Muscle of arm (tissue), 12 donors: ENCODE measurements around the gene PROX1. TPM values are rescaled to one million over a fixed set of nuclear protein-coding genes. Genes with fewer than 3 reads are reported as not detected.
"Not testable (repeated sequence)": the region's sequence is repeated elsewhere in the genome, so short reads cannot be mapped to it uniquely, and the experiment has no call there.

Experiments
- DNase-seq: peaks from one replicate; pipeline ENCODE4 v3.0.0-alpha.2; 2013
- polyA plus RNA-seq, 12 donors: library from polyadenylated mRNA; unstranded; fragments of 120-200 nt; gene quantifications; one replicate each; pipeline ENCODE4 v1.2.1, GENCODE V29; 2013; ENCODE audit not compliant: insufficient read length in 12 of 12

Gene PROX1
- polyA plus RNA-seq, 12 donors, result 10.9 to 21.2 (median 14.8) TPM; not detected in 1

DNA sequence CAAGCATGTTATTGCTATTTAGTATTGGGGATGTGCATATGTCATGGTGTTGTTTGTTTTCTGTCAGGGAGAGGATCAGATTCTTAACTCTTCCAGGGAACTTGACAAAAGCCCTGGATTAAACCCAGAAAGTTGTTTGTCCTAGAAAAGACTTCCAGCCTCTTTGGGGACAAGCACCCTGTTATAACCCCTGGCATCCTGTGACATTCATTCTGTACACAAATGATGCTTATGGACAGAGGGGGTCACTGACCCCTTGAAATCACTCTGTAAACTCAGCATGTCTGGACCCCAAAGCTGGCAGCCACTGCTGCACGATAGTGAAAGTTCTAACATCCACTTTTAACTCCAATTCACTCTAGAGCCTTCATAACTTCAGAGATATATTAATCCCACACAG is 81.2 kb downstream of the PROX1 start:
- DNase-seq, result no peak

DNA sequence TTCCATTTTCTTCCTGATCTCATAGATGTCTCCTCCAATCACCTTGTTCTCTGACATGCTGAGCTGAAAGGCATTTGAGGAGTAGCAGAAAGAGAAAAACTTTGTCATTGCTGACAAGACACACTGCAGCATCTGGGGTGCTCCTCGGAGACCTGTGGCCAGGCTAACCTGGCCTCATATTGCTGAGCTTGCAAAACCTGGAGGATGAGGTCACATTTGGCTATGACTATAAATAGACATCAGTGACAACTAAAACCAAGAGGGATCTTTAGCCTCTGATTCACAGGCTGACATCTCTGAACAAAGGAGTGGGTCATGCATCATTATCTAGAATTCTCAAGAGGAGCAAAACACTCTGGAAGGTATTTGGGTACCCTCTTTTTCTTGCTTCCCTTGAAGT is 83.7 kb downstream of the PROX1 start:
- DNase-seq, result no peak

DNA sequence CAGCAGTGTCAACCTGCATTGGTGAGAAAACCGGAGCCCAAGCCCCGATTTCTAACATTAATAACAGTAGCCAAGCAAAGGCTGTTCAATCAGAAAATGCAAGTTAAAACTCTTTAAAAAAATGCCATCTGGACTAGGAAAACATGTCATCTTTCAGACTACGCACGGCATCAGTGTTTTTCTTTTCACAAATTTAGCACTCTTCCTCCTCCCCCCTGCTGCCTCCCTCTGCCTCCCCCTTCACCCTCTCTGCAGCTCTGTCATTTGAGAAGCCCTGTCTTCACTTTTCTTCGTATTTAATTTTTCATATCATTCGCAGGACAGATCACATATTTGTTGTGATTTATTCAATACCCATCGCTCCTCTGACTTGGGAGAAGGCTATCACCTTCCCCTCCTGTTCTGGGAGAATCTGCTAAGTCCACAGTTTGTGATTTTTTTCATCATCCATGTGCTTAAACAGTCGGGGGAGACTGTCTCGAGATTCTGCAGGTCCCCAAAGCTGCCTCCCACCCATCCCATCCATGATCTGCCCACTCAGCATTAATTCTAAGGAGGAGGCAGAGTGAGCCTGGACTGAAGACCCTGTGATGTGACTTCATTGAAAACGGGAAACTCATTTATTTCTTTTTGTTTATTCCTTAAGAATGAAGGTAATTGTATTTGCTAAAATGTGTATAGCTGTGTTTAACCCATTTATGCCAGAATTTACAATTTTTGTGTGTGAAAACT is 84.8 kb downstream of the PROX1 start:
- no peak for DNase-seq

DNA sequence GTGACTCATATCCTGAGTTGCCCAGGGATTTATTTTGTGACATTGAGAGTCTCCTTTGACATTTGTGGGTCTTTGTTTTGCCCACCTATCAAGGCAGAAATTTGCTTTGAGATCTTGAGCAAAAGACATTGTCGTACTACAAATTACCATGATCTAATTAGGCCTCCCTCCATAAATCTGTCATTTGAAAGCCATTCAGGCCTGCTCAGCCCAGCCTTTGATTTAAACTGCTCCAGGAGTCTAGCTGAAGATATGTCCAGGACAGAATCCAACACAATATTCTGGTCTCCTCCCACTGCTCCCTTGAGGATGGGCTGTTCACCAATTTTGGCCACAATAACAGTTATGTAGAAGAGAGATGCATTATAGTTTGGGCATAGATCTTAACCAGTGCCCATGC is 86.7 kb downstream of the PROX1 start:
- DNase-seq, result no peak

DNA sequence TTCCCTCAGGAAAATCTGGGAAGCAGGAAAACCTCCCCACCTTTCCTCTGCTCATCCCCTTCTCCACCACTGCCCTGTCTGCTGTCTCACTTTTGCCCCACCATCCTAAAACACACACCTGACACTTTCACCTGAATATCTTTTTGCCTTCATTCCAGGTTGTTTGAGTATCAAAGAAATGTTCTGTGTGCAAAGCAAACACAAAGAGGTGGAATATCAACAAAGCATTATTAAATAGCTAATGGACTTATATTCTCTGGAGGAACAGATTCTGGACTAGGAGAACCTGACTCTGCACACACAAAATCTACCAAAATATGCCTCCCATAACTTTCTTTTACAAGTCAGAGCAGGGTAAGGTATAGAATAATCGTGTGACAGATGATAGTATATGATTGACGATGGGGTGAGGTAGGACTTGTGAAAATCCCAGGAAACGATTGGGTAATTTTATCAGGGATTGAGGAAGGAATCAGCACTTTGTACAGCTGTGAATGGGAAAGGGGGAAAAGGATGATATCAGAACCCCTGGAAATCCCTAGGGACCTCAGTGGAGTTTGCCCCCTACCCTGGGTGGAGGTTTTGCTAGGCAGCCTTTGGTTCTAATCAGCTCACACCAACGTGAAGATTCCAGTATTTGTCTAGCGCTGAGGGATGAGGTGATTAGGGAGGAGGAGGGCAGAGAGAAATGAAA is 87.7 kb downstream of the PROX1 start:
- DNase-seq, result no peak

DNA sequence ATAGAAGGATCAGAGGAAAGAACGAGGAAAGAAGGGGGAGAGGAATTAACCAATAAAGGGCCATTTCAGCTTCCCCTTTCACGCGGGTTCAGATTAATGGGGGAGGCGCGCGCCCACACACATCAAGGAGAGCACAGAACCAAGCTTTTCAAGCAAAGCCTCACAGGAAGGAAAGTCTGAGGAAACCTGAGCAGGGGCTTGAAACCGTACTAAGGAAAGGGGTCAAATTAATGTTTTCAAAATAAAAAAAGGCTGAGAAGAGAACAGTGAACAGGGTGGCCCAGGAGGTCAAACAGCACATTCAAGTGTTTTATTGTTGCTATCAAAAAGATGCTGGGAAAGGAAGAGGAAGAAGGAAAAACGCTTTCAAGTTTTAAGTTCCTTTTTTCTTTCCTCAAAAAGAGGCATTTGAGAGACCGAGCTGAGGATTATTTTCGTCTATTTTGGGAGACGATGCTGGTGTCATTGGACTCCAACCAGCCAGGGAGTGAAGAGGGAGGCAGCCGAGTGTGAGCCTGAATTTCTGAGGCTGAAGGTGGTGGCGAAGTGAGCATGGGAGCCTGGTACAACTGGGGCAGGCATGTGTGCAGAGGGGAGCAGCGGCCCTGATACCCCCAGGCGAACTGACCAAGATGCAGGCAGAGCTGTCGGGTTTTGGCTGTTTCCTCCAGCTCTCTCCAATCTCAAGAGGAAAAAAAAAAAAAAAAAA is 88.4 kb downstream of the PROX1 start:
- no peak for DNase-seq

DNA sequence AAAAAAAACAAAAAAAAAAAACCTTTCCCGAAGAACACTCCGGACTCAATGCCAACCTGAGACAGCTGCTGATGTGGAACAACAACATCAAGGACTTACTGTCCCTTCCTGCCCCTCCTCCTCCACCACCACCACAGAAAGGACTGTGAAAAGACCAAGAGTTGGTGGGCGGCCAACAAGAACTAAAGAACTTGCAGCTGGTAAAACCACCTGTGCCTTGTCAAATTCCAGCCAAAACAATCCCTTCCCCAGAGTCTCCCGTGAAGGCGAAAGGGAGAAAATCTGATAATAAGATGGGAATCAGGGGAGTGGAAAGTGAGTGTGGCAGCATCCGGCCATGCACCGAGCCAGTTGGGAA is 88.9 kb downstream of the PROX1 start:
- DNase-seq, result peak; percentile 15

DNA sequence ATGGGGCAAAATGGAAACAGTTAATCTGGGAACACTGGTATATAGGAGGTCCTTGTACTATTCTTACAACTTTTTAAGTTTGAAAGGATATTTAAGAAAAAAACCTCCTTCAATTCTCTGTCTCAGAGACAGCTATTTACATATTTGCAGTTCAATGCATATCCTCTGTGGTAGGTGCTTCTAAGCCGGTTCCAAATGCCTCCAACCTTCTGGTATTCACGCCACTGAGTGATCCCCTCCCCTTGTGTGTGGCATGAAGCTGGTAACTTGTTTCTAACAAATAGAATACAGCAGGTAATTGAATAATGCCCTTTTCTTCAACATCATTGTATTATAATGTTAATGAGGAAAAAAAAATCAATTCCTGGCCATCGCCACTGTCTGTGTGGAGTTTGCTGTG is 91.2 kb downstream of the PROX1 start:
- DNase-seq, result no peak

DNA sequence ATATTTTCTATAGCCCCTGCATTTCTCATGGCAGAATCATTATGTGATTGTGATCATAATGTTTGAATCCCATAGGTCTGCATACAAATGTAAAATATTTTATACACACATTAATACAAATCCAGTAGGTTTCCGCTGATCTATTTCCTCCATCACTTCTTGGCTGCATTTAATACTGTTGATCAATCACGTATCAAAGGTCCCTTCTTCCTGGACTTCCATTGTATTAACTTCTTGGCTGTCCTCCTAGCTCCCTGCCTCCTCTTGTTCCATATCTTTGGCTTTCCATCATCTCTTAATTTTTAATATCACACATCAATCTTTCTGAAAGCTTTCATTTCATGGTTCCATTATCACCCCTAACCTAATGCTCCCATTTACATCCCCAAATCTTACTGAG is 97.6 kb downstream of the PROX1 start:
- DNase-seq, result no peak

DNA sequence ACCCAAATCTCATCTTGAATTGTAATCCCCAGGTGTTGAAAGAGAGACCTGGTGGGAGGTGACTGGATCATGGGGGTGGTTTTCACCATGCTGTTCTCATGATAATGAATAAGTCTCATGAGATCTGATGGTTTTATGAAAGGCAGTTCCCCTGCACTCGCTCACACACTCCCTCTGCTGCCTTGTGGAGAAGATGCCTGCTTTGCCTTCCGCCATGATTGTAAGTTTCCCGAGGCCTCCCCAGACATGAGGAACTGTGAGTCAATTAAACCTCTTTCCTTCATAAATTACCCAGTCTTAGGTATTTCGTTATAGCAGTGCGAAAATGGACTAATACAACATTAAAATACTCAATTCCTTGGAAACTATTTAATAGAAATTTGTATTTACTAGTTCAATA is 99.2 kb downstream of the PROX1 start:
- no peak for DNase-seq

DNA sequence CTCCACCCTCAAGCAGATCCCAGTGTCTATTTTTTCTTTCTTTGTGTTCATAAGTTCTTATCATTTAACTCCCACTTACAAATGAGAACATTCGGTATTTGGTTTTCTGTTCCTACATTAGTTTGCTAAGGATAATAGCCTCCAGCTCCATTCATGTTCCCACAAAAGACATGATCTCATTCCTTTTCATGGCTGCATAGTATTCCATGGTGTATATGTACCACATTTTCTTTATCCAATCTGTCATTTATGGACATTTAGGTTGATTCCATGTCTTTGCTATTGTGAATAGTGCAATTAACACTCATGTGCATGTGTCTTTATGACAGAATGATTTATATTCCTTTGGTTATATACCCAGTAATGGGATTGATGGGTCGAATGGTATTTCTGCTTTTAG is 101.2 kb downstream of the PROX1 start:
- DNase-seq, result not testable (repeated sequence)
